HEK293 (cell line): ENCODE data around the gene GDPD5.

Source experiments
- CTCF ChIA-PET: fragments of 350-600 bp; formaldehyde crosslinking; extraction: SDS; loops from one replicate; lab custom pipeline; 2021; ENCODE audit warnings: antibody characterized with exemption; lab: Yijun Ruan, JAX
- POLR2A ChIA-PET: fragments of 300-600 bp; formaldehyde crosslinking; extraction: SDS; loops from one replicate; lab custom pipeline; 2020; ENCODE audit warnings: antibody characterized with exemption, inconsistent platforms; lab: Yijun Ruan, JAX
- H3K27ac ChIP-seq: fragments of 200-500 bp; sonication (Bioruptor generic); 2 replicates; pipeline ENCODE4 v1.5.1; 2014; ENCODE audit warnings: low read depth, low read length, control low read depth, inconsistent platforms; ENCODE audit errors: extremely low read depth
- H3K36me3 ChIP-seq, 2 experiments: fragments of 200-500 bp in 1 of 2; sonication (Bioruptor generic) in 1 of 2; 1 replicate in 1 of 2; 2 replicates in 1 of 2; pipeline ENCODE4 v1.5.1; 2014 to 2017; ENCODE audit warnings: inconsistent platforms in 2 of 2, low read length in 2 of 2; ENCODE audit not compliant: control insufficient read depth in 2 of 2, insufficient read depth in 1 of 2
- H3K4me1 ChIP-seq: fragments of 200-500 bp; sonication (Bioruptor generic); 2 replicates; pipeline ENCODE4 v1.5.1; 2014; ENCODE audit warnings: mild to moderate bottlenecking, low read length, inconsistent platforms; ENCODE audit not compliant: control insufficient read depth, insufficient read depth
- H3K4me3 ChIP-seq: 2 replicates; pipeline ENCODE4 v1.5.1; 2011; ENCODE audit warnings: low read depth, mild to moderate bottlenecking, control low read depth, low read length, moderate library complexity
- H3K9me3 ChIP-seq: fragments of 200-500 bp; sonication (Bioruptor generic); 2 replicates; pipeline ENCODE4 v1.5.1; 2014; ENCODE audit warnings: low read depth, low read length, inconsistent platforms; ENCODE audit not compliant: control insufficient read depth, insufficient read depth
- FEZF1 ChIP-seq: fragments of 450-650 bp; formaldehyde crosslinking; IDR thresholded peaks from 2 replicates; pipeline ENCODE4 v1.5.1; 2016; ENCODE audit warnings: missing biosample characterization, missing genetic modification characterization
- KLF8 ChIP-seq: fragments of 450-650 bp; formaldehyde crosslinking; IDR thresholded peaks from 2 replicates; pipeline ENCODE4 v1.5.1; 2016; ENCODE audit warnings: missing biosample characterization, missing genetic modification characterization
- REPIN1 ChIP-seq: fragments of 450-650 bp; formaldehyde crosslinking; IDR thresholded peaks from 2 replicates; pipeline ENCODE4 v1.5.1; 2017; ENCODE audit warnings: missing biosample characterization, missing genetic modification characterization, low read depth
- TRIM28 ChIP-seq: IDR thresholded peaks from 2 replicates; pipeline ENCODE4 v1.6.1; 2011; ENCODE audit warnings: low read length, control low read depth, borderline replicate concordance
- YY2 ChIP-seq: fragments of 450-650 bp; formaldehyde crosslinking; IDR thresholded peaks from 2 replicates; pipeline ENCODE4 v1.5.1; 2016; ENCODE audit warnings: missing biosample characterization, missing genetic modification characterization
- ZBTB1 ChIP-seq: fragments of 450-650 bp; formaldehyde crosslinking; IDR thresholded peaks from 2 replicates; pipeline ENCODE4 v1.5.1; 2016; ENCODE audit warnings: missing biosample characterization, missing genetic modification characterization
- ZFHX2 ChIP-seq: fragments of 450-650 bp; formaldehyde crosslinking; conservative IDR thresholded peaks from 2 replicates; pipeline ENCODE4 v1.5.1; 2016; ENCODE audit warnings: missing biosample characterization, missing genetic modification characterization
- ZNF133 ChIP-seq: fragments of 450-650 bp; formaldehyde crosslinking; IDR thresholded peaks from 2 replicates; pipeline ENCODE4 v1.5.1; 2016; ENCODE audit warnings: missing biosample characterization, missing genetic modification characterization
- ZNF155 ChIP-seq: fragments of 450-650 bp; formaldehyde crosslinking; IDR thresholded peaks from 2 replicates; pipeline ENCODE4 v1.5.1; 2016; ENCODE audit warnings: missing biosample characterization, missing genetic modification characterization
- ZNF2 ChIP-seq: fragments of 450-650 bp; formaldehyde crosslinking; IDR thresholded peaks from 2 replicates; pipeline ENCODE4 v1.5.1; 2016; ENCODE audit warnings: missing biosample characterization, missing genetic modification characterization
- ZNF223 ChIP-seq: fragments of 450-650 bp; formaldehyde crosslinking; IDR thresholded peaks from 2 replicates; pipeline ENCODE4 v1.5.1; 2016; ENCODE audit warnings: missing biosample characterization, missing genetic modification characterization
- ZNF449 ChIP-seq: fragments of 450-650 bp; formaldehyde crosslinking; IDR thresholded peaks from 2 replicates; pipeline ENCODE4 v1.5.1; 2017; ENCODE audit warnings: missing biosample characterization, mild to moderate bottlenecking, missing genetic modification characterization, moderate library complexity
- ZNF561 ChIP-seq: fragments of 450-650 bp; IDR thresholded peaks from 2 replicates; pipeline ENCODE4 v1.5.1; 2018; ENCODE audit warnings: missing biosample characterization, missing genetic modification characterization, borderline replicate concordance
- ZNF639 ChIP-seq: fragments of 450-650 bp; formaldehyde crosslinking; IDR thresholded peaks from 2 replicates; pipeline ENCODE4 v1.5.1; 2016; ENCODE audit warnings: missing biosample characterization, missing genetic modification characterization
- ZNF701 ChIP-seq: fragments of 450-650 bp; formaldehyde crosslinking; IDR thresholded peaks from 2 replicates; pipeline ENCODE4 v1.5.1; 2016; ENCODE audit warnings: missing biosample characterization, missing genetic modification characterization
- TF ChIP-seq, protein P1 (sequence below): fragments of 450-650 bp; formaldehyde crosslinking; IDR thresholded peaks from 2 replicates; pipeline ENCODE4 v1.5.1; 2016; ENCODE audit warnings: missing biosample characterization, missing genetic modification characterization

Gene GDPD5

GRCh38 chr11:75433443-75433842 is 92.3 kb downstream of the GDPD5 start:
- H3K9me3 ChIP-seq, result no peaks in the 10 kb centered on the region
- H3K36me3 ChIP-seq, result no peaks in the 10 kb centered on the region
- no peak overlapping the region for H3K27ac ChIP-seq
- no peaks in the 10 kb centered on the region for H3K4me1 ChIP-seq
- no peak overlapping the region for H3K4me3 ChIP-seq
- CTCF ChIA-PET, result interaction anchor here (1.2 to 3.5 kb wide), 3 partner anchors 12 to 44 kb away, joined by 3 to 20 read pairs (median 10); no protein-coding TSS in a partner anchor
- TF ChIP-seq ZNF449 (tag by site-specific recombination), result no peak
- no peak for TF ChIP-seq KLF8 (tag by site-specific recombination)
- TF ChIP-seq ZNF155, result no peak
- no peak for TF ChIP-seq ZBTB1
- TF ChIP-seq ZNF701 (tag by site-specific recombination), result no peak
- TF ChIP-seq REPIN1 (tag by site-specific recombination), result no peak
- no peak for TF ChIP-seq ZNF639 (tag by site-specific recombination)
- TF ChIP-seq, all 188 proteins: peak for 0
- POLR2A ChIA-PET, result no interaction called here

DNA sequence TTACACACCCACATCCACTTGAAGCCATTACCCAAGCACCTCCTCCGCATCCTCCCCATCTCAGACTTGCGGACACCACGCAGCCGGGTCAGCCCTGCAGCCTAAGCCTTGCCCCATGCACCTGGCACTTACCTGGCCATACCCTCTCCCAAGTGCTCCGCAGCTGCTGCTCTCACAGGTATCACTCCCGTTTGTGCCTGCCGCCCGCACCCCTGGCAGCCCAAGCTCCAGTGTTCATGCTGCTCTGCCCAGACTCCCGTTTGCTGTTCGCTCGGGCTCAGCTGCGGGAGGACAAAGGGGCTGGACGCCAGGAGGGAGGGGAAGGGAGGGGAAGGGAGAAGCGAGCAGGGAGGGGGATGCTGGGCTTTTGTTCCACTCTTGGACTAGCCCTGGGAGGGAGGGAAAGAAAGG is 92.8 kb downstream of the GDPD5 start, which contains the start of gene KLHL35:
Gene KLHL35 (minus strand): TSS at position 293 of the 411 bp plus-strand sequence. CDS start 2,574 bp downstream, outside the sequence.
- no peaks in the 10 kb centered on the region for H3K4me1 ChIP-seq
- H3K4me3 ChIP-seq, result no peak within 1 kb of the TSS
- ChIA-PET POLR2A (no interaction called here), CTCF (interaction anchor here (0.6 to 3.5 kb wide), 3 partner anchors 13 to 279 kb away, joined by 6 to 20 read pairs (median 10); no protein-coding TSS in a partner anchor)
- H3K36me3 ChIP-seq, result no peaks in the 10 kb centered on the region
- TF ChIP-seq ZFHX2 (tag by site-specific recombination), result 0 out of 2 replicates have a peak, but pooled peaks have one; percentile 10
- TF ChIP-seq ZNF2 (tag by site-specific recombination), result no peak
- H3K27ac ChIP-seq, result no peak within 1 kb of the TSS
- H3K9me3 ChIP-seq, result no peaks in the 10 kb centered on the region

DNA sequence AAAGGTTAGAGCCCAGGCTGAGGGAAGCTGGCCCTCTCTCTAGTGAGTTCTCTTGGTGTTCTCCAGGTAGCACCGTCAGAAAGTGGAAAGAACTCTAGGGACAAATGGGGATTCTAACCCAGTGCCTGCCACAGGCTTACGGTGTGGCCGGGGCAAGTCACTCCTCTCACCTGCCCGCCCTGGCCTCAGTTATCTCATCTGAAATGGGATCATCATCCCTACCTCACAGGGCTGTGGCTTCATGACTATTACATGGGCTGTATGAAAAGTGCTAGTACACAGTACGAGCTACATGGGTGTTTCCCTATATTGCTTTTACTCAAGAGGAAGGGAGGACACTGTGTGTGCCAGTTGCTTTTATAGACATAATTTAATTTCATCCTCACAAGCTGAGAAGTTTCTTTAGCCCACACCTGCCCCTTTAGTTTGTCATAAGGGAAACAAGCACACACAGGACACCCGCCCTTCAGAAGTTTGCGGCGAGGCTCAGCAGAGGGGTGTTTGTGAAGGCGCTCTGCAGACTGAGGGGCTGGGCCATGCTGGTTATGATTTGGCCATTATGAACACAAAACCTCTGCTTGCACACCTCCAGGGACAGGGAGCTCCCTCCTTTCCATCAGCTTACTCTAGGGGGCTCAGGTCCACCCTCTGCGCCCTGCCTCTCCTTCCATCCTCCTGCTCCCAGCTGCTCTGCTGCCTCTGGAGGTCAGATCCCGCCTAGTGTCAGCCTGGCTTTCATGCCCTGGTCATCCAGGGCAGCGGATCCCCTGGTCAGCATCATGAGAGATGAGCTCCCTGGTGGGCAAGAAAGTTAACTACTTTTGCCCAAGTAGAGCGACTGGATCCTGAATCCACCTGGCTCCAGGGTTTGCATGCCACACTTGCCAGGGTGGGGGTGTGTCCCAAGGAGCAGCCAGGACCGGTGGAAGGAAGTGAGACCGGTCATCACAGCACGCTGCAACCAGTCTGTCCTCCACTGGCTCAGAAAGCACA is 93.9 kb downstream of the GDPD5 start:
- ChIA-PET CTCF (interaction anchor here (0.5 to 3.5 kb wide), 6 partner anchors 14 to 818 kb away, joined by 3 to 20 read pairs (median 3); no protein-coding TSS in a partner anchor), POLR2A (no interaction called here)
- Histone ChIP-seq H3K36me3 (no peaks in the 10 kb centered on the region), H3K4me3 (no peak overlapping the region), H3K27ac (no peak overlapping the region), H3K9me3 (no peaks in the 10 kb centered on the region), H3K4me1 (no peaks in the 10 kb centered on the region)
- TF ChIP-seq ZNF223 (tag by site-specific recombination) (no peak), TRIM28 (no peak), YY2 (tag by site-specific recombination) (no peak), ZNF561 (tag by site-specific recombination) (no peak), FEZF1 (tag by site-specific recombination) (no peak), ZNF133 (tag by site-specific recombination) (no peak)
- TF ChIP-seq, protein P1, sequence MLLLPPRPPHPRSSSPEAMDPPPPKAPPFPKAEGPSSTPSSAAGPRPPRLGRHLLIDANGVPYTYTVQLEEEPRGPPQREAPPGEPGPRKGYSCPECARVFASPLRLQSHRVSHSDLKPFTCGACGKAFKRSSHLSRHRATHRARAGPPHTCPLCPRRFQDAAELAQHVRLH (tag by site-specific recombination), result no peak
